HG03045 (cell line): ENCODE data around the gene PRDM12.

Source experiments
- ATAC-seq: cut with Tn5 transposase; IDR thresholded peaks from one replicate; pipeline ENCODE4 v1.9.1; 2021; ENCODE audit warnings: mild to moderate bottlenecking, moderate library complexity; ENCODE audit not compliant: unreplicated experiment

The PRDM12 gene

DNA sequence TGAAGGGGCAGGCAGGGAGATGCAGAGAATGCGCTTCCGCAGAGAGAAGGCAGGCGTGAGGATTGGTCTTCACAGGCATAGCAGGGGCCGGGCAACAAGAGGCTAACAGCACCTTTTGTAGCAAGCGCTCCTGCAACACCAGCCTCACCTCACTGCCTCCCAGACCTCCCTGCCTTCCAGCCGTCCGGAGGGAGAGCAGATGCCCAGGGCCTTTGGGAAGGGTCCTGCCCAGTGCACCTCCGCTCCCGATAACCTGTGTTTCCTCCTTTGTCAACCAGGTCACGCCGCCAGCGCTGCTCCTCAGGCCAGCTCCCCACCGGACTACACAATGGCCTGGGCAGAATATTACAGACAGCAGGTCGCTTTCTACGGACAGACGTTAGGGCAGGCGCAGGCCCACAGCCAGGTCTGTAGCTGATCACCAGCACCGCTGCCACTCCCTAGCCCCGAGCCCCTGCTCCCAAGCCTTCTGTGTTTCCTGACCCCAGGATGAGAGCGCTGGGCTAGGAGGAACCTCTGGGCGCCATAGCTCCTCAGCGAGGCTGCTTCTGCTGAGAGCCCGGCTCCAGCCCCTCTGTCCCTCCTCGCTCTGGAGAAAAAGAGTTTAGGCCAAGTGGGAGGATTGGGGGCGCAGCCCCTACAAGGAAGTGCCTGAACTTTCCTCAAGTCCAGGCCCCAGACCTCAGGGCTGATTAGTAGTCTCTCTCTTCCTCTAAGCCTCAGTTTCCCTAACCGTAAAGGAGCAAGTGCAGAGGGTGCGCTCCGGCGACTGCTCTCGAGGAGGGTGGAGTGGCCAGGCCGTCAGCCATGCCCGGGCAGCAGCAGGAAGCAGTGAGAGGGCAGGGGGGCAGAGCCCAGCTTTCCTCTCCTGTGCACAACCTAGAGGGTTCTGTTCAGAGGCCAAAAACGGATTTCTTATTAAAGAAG, 28.4 kb upstream of the PRDM12 start:
- no peak for ATAC-seq

DNA sequence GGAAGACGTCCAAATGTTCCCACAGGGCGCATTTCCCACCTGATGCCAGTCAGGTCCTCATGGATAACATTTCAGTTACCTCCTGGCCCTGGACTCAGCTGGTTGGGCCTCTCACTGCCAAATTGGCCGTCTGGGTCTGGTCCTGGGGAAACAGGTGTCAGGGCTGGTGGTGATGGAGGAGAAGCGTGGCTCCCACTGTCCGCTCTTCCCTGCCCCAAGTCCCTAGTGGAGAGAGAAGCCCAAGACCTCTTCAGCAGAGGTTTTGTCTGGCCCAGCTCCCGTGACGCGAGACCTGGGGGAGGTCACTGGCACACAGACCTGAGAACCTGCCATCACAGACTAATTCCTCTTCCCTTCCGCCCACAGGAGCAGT, 27.8 kb upstream of the PRDM12 start:
- no peak for ATAC-seq

DNA sequence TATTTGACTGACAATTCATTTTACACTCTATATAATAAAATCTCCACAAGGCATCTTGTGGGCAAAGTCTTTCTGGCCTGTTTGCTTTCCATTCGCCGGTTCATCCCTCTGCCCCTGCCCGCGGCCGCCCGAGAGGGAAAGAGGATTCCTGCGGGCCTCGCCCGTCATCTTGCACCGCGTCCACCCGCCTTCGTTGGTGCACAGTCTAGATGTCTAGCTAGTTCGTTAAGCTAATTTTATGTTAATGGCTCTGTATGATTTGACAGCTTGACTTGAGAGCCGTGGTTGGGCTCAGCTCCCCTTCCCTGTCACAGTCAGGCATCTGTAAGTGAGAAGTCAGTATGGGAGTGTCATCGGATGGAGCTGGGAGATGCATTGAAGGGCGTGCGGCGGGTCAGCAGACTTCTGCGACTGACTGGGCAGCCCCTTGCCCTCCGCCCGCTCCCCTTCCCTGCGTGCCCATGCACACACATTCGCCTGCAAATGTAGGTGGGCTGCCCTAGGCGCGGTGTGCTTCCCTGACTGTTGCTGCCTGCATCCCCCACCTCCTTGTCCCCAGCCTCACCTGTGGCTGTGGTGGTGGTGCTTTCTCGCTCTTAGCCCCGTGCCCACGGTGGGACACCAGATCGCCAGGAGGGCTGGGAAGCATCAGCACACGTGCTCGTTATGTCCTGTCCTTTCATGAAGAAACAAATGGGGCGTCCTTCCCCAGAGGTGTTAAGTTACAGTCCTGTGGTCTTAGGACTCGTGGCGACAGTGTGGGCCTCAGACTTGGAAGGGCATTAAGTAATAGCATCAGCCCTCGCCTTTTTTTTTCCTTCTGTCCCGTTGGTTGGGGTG, 25.9 kb upstream of the PRDM12 start:
- no peak for ATAC-seq

DNA sequence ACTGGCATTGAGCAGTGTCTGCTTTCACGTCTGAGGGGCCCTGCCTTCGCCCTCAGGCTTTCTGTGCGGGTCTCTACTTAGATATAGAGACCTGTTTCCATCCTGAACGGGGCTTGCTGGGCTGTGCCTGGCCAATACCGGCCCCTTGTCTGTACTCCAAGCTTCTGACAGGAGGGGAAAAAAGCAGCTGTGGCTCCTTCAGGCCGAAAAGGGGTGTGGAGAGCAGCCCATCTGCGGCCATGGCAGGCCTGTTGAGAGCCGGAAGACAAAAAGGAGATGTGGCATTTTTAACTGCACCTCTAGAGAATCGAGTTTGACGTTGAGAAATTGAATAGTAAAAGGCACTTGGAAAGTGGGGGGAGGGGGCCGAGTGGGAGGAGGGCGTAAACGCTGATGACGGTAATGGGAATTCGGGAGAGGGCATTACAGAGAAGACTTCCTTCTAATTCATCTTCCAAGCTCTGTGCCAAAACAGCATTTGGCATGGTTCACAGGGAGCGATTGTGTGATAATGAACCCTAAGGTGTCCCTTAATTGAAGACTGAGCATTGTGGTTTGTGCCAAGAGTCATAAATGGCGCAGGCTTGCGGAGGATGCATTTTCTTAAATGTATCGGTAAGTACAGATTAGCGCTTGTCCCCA, 25.1 kb upstream of the PRDM12 start:
- no peak for ATAC-seq

DNA sequence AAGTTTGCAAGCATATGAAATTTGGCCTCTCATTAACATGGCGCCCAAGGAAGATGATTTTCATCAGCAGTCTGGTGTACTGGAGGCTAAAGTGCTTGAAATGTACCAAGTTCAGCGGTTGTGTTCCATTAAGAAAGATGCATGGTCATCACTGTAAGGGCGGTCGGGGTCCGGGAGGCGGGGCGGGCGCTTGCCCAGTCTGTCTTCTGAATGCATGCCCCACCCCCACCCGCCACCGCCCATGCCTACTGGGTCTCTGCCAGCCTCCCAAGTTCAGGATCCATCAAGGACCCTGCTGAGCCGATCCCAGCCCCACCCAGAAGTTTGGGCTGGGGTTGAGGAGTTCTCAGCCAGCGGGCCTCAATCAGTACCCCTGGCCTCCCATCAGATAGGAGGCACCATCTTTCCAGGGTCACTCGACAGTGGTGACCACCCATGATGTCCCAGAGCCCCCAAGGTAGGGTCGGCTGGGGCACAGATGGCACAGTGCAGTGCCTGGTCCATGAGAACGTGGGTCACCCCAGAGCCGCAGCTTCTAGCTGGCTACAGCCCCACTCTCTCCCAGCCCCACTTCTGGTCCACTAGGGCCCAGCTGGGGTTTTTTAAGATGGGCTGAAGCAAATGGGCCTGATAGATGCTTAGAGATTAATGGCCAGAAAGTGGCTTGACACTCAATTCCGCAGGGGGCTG, 24.4 kb upstream of the PRDM12 start:
- ATAC-seq = no peak

DNA sequence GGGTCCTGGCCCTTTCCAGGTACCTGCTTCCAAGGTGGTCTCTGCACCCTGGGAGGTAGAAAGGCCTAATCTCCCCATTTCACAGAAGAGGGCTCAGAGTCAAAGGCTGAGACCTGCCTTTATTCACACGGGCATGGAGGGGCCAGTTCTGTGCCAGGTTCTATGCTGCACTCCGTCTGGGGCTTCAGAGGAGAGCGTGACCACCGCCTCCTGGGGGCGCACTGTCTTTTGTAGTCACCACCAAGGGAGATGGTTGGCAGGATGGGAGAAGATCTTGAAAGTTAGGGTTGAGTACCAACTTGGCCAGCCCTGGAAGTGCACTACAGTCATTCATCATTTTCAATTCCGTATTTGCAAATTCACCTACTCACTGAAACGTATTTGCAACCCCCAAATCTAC, 23.7 kb upstream of the PRDM12 start:
- no peak for ATAC-seq

DNA sequence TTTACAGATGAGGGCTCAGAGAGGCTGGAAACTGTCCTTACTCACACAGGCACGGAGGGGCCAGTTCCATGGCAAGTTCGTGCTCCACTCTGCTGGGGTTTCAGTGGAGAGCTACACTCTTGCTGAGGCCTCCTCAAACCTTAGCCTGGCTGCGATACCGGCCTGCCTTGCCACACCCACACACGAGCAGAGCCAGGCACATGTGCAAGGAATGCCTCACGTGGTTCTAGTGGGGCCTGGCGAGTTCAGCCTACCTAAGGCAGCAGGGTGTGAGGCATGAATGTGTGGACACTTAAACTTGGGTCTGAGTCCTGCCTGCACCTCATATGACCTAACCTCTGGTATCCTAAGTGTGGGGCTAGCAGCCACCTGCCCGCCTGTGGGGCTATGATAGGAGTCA, 21.5 kb upstream of the PRDM12 start:
- no peak for ATAC-seq

DNA sequence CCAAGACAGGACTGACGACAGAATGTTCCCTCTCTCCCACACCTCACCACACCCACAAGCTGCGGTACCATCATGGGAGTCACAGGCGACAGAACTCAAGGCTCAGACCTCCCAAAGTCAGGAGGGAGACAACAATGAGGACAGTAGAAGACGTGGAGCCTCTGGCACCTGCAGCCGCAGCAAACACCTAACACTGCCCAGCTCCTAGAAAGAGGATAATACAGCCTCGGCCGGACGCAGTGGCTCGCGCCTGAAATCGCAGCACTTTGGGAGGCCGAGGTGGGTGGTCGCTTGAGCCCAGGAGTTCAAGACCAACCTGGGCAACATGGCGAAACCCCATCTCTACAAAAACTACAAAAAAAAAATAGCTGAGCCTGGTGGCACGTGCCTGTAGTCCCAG, 13.2 kb upstream of the PRDM12 start:
- ATAC-seq = no peak

DNA sequence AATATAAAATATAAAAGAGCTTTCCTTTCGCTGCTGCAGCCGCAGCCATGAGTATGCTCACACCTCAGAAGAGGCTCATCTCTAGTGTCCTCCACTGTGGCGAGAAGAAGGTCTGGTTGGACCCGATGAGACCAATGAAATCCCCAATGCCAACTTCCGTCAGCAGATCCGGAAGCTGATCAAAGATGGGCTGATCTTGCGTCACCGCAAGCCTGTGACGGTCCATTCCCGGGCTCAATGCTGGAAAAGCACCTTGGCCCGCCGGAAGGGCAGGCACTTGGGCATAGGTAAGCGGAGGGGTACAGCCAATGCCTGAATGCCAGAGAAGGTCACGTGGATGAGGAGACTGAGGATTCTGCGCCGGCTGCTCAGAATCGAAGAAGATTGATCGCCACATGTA, 12.6 kb upstream of the PRDM12 start:
- no peak for ATAC-seq

DNA sequence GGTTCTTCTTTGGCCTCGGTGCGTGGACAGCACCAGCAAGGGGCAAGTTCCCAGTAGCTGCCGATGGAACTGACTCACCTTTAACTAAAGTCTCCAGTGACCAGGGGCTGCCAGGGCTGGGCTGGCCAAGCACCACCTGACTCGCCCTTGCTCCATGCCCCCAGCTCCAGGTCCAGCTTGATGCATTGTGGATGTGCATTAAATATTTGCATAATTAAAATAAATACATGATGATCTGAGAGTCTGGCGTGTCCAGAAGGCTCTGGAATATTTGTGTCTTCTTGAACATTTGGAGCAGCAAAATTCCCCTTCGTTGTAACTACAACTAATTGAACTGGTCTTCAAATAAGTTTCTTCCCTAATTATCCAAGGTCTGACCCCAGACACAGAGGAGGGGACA, 9.5 kb upstream of the PRDM12 start:
- ATAC-seq = no peak

DNA sequence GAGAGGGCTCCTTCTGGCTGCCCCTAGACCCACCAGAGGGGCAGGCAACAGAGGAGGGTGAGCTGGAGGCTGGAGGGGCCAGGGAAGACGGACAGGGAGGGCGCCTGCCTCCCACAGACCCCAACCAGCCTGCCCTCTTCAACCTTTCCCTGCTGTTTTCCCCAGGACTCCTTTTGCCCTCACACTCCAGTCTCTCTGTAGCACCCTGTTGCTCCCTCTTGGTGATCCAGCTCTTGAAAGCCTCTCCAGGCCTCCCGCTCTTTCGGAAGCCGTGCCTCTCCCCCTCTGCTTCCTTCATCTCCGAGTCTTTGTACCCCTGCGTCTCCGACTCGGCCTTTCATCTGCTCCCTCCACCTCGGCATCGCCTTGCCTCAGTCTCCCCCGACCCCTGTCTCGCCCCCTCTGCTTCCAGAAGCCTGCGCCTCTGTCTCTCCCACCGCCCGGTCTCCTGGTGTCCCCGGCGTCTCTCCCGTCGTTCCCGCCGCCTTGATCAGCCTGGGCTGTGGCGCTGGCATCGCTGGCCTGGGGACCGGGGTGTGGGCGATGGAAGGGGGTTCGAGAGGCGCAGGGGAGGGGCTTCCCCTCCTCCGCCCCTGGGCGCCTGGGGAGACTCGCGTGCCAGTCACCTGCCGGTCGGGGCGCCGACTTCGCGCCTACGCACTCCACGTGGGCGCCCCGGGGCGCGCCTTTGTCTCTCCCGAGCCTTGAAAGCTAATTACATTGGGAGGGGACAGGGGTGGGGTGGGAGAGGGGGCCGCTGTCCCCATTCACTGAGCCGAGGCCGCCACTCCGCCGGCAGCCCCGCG, 5.3 kb upstream of the PRDM12 start:
- ATAC-seq = no peak

DNA sequence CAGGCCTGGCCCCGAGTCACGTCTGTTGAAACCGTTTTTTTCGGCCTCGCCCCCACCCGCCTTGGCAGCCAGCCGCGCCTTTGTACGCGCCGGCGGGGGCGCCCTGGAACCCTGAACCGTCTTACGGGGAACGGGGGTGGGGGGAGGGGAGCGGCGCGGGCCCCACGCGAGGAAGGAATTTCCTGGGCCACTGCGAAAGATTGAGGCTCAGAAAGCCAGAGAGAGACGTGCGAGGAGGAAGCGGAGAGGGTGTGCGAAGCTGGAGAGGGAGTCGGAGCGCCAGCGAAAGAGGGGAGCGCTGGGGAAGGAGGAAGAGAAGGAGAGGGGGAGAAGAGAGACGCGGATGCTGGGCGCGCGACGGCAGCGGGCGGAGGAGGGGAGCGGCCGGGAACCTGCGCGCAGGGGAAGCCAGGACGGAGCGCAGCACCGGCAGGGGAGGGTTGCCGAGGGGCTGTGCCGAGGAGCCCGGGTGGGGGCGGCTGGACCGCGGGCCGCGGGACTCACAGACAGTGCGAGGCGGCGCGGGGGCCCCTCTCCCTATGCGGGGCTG, 4.6 kb upstream of the PRDM12 start:
- no peak for ATAC-seq

DNA sequence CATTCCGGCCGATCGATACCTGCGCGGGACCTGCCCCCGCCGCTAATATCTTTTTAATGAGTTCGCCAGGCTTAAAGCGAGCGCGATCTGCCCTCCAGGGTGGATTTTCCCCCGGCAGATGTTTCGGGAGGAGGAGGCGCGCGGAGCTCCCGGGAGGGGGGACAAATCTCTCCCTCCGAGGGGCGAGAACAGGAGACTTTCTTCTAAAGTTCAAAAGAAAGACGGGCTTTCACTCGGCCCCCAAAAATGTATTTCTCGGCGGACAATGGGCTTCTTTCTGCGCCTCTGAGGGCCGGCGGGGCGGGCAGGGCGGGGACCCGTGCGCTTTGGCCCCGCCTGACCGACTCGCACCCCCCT, 4.1 kb upstream of the PRDM12 start:
- ATAC-seq = no peak

DNA sequence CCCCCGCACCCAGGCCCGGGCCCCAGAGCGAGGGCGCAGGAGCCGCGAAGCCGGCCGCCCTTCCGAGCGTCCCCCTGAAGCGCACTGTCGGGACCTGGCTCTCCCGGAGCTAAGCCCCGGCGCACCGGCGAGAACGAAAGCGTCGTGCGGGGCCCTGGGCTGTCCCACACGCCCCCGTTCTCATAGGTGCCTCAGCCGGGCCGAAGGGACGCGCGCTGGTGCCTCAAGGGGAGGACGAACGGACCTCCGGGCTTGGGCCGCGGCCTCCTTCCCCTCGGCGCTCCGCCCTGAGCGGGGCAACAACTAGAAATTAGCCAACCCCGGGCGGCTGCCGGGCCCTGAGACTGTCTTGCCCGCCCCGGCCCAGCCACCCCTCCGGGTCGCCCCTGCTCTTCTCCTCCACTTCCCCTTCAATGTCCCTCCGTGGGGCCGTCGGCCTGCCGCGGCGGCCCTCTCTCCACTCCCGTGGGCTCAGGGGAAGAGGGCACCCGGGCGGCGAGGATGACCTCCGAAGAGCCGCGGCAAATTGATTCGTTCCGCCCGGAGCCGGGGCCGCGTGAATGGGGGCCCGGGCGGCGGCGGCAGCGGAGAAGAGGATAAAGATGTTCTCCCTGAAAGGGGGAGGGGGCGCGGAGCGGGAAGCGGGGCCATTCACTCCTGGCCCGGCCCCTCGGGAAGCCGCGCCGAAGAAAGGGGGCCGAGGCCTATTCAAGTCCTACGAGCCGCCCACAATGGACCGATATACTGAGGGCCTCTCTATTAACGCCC, 3.5 kb upstream of the PRDM12 start:
- no peak for ATAC-seq

DNA sequence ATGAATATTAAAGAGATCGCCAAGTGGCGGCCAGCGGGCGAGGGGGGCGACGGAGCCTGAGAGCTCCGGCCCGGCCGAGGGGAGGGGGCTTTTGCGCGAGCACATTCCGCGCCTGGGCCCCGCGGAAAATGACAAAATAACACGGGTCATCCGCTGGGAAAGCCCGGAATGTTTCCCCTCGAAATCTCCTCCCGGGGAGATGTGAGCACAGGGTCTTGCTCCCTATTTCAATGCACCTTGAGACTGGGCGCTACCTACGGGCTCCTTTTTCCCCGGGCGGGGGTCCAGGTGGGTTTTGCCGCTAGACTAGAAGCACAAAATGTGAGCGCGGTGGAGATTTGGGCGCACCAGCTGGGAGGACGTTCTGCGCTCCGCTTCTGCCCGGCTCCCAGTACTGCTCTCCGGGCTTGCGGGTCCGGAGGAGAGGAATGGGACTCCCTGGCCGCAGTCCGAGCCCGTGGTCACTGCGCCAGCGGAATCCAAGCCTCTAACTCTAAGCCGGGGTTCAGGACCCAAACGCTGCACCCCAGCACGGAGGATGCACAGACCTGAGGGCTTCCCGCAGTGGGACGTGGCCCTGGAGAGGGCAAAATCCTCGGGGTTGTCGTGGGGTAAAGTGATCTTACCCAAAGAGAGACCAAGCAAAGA, 2.8 kb upstream of the PRDM12 start:
- no peak for ATAC-seq

DNA sequence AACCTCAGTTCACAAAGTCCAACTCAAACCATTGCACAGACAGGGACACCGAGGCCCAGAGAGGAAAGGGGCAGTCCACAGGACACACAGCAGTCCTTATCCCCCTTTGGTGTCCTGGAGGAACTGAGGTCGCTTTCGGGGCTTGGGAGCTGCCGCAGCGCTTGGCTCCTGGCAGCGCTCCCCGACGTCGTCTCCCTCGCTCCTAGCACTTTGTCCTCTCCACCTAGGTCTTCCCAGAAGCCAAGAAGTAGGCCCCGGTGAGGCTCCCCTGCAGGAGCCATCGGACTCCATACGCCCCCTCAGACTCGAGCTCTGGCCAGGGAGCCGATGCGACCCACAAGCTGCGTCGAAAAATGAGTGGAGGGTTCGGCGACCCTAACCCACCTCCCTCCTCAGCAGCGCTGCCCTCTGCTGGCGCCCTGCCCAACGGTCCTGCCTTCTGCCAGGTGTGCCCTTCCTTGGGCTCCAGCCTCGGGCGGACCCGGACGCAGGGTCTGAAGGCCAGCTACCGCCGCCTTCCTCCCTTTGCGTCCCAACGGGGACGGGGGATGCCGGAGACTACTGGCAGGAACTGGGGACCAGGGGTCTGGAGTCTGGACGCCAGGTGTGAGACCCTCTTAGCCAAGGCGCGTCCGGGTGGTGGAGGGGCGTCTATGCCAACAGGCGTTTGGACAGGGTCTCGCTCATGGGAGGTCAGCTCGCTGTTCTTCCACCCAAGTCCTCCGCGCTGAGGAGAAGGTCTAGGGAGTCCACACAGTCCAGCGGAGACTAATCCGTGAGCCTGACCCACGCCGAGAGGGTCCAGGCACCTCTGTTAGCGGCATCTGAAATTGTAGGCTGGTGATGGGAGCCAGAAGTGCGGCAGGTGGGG, 2.1 kb upstream of the PRDM12 start:
- no peak for ATAC-seq

DNA sequence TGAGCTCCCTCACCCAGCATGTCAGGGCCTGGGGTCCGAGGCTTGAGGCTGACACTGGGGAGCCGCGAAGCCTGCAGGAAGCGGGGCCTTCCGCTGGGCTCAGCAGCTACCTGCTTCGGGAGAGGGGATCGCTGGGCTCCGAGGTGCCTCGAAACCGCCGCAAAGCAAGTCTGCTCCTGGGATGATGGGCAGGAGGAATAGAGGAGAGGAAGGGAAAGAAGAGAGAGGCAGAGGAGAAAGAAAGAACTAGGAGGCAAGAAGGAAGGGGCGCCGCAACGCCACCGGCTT, 1.5 kb upstream of the PRDM12 start:
- no peak for ATAC-seq
